Nephron (organoid): ENCODE measurements around the gene C1orf21.

Experiments used
- H3K27ac Mint-ChIP-seq, 3 experiments: 2 replicates each; pipeline ENCODE4 v1.8.0; 2020; ENCODE audit warnings: mixed read lengths in 3 of 3, mild to moderate bottlenecking in 2 of 3, moderate library complexity in 1 of 3
- H3K27me3 Mint-ChIP-seq: 2 replicates; pipeline ENCODE4 v1.8.0; 2021; ENCODE audit warnings: low read depth, mild to moderate bottlenecking, moderate library complexity, mixed read lengths
- H3K36me3 Mint-ChIP-seq: 2 replicates; pipeline ENCODE4 v1.8.0; 2020; ENCODE audit warnings: low read depth, mixed read lengths
- H3K4me1 Mint-ChIP-seq: 2 replicates; pipeline ENCODE4 v1.8.0; 2020; ENCODE audit warnings: mixed read lengths
- H3K4me3 Mint-ChIP-seq, 3 experiments: 2 replicates each; pipeline ENCODE4 v1.8.0; 2020; ENCODE audit warnings: mild to moderate bottlenecking in 3 of 3, mixed read lengths in 3 of 3, moderate library complexity in 2 of 3
- H3K9me3 Mint-ChIP-seq: 2 replicates; pipeline ENCODE4 v1.8.0; 2020; ENCODE audit warnings: mixed read lengths
- CTCF ChIP-seq, 3 experiments: fragments of 200-600 bp; sonication (generic); IDR thresholded peaks; one replicate each; pipeline ENCODE4 v1.5.0; 2021; ENCODE audit warnings: antibody characterized with exemption in 3 of 3; ENCODE audit not compliant: unreplicated experiment in 3 of 3

The C1orf21 gene

GRCh38 chr1:184416946-184417345 is 30.1 kb downstream of the C1orf21 start:
- Mint-ChIP-seq H3K4me3 (no peak overlapping the region), H3K27me3 (no peaks in the 10 kb centered on the region), H3K27ac (peak overlapping the region in 1 of 3 experiments; percentile 1), H3K9me3 (no peaks in the 10 kb centered on the region), H3K36me3 (peaks cover 13% of the 10 kb centered on the region), H3K4me1 (peaks cover 36% of the 10 kb centered on the region)
- TF ChIP-seq CTCF (IDR thresholded peaks at IDR 0.05; ENCODE audit: unreplicated experiment in 3 of 3) = no peak

- Mint-ChIP-seq H3K27me3 (no peaks in the 10 kb centered on the region), H3K27ac (no peak overlapping the region), H3K36me3 (peaks cover 13% of the 10 kb centered on the region), H3K4me1 (peaks cover 36% of the 10 kb centered on the region), H3K9me3 (no peaks in the 10 kb centered on the region), H3K4me3 (no peak overlapping the region)
- TF ChIP-seq CTCF (IDR thresholded peaks at IDR 0.05; ENCODE audit: unreplicated experiment in 3 of 3) = no peak
Observed at GRCh38 chr1:184417916-184418315, 31.1 kb downstream of the C1orf21 start.

- Mint-ChIP-seq H3K4me3 (no peak overlapping the region), H3K9me3 (no peaks in the 10 kb centered on the region)
Observed at GRCh38 chr1:184418652-184419349, 32.0 kb downstream of the C1orf21 start.

DNA sequence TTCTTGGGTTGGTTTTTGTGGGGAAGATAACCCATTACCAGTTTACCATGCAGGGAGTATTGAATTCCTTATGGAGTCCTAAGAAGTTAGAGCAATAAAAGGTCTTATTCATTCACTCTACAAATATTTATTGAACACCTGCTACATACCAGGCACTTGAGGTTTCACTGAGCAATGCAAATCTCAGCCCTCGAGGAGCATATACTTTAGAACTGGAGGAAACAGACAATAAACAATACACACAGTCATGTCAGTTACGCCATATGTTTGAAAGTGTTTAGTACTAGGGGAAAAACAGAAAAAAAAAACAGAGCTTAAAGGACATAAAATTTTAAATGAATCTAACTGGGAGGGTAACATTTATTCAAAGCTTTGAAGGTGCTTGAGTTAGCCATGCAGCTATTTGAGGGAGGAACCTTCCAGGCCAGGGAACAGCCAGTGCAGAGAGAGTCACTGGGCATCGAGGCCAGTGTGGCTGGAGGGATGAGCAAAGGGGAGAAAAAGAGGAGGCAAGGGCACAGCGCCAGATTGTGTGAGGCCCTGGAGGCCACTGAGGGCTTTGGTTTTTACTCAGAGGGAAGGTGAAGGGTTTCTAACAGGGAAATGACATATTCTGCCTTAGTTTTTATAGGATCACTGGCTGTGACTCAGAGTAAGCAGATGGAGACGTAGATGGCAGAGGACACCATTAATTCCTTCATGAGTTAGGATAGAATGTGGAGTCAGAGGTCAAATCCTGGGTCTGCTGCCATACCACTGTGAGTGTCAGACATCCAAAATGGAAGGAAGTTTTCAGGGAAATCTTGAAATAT is 32.7 kb downstream of the C1orf21 start:
- H3K27ac Mint-ChIP-seq = peak overlapping the region; percentile 8 to 40 (median 14)
- no peaks in the 10 kb centered on the region for H3K9me3 Mint-ChIP-seq

More at GRCh38 chr1:184418652-184419349, 32.0 kb downstream of the C1orf21 start:
- Mint-ChIP-seq H3K27me3 (no peaks in the 10 kb centered on the region), H3K4me1 (peaks cover 36% of the 10 kb centered on the region), H3K27ac (peak overlapping the region in 2 of 3 experiments; percentile 3 to 8), H3K36me3 (peaks cover 10% of the 10 kb centered on the region)
- TF ChIP-seq CTCF (IDR thresholded peaks at IDR 0.05; ENCODE audit: unreplicated experiment in 3 of 3) = no peak

GRCh38 chr1:184422490-184423233 is 35.8 kb downstream of the C1orf21 start:
- Mint-ChIP-seq H3K9me3 (no peaks in the 10 kb centered on the region), H3K27me3 (no peaks in the 10 kb centered on the region), H3K36me3 (no peaks in the 10 kb centered on the region), H3K4me3 (no peak overlapping the region), H3K27ac (no peak overlapping the region), H3K4me1 (peaks cover 33% of the 10 kb centered on the region)
- TF ChIP-seq CTCF (IDR thresholded peaks at IDR 0.05; ENCODE audit: unreplicated experiment in 3 of 3) = no peak

More for the DNA sequence above, 32.7 kb downstream of the C1orf21 start:
- H3K36me3 Mint-ChIP-seq = peaks cover 5% of the 10 kb centered on the region
- no peak overlapping the region for H3K4me3 Mint-ChIP-seq
- peaks cover 41% of the 10 kb centered on the region for H3K4me1 Mint-ChIP-seq
- no peak for TF ChIP-seq CTCF (IDR thresholded peaks at IDR 0.05; ENCODE audit: unreplicated experiment in 3 of 3)
- no peaks in the 10 kb centered on the region for H3K27me3 Mint-ChIP-seq
